HG03095 (cell line): Measurements from ENCODE around the gene ALG6.
"Not testable (repeated sequence)": the region's sequence is repeated elsewhere in the genome, so short reads cannot be mapped to it uniquely, and the experiment has no call there.

Source experiments
- ATAC-seq: cut with Tn5 transposase; IDR thresholded peaks from one replicate; pipeline ENCODE4 v1.9.1; 2021; ENCODE audit warnings: moderate library complexity; ENCODE audit not compliant: unreplicated experiment

The ALG6 gene

GRCh38 chr1:63328122-63328521 is 39.3 kb upstream of the ALG6 start:
- no peak for ATAC-seq

- no peak for ATAC-seq
Observed at GRCh38 chr1:63328781-63329180, 38.6 kb upstream of the ALG6 start.

DNA sequence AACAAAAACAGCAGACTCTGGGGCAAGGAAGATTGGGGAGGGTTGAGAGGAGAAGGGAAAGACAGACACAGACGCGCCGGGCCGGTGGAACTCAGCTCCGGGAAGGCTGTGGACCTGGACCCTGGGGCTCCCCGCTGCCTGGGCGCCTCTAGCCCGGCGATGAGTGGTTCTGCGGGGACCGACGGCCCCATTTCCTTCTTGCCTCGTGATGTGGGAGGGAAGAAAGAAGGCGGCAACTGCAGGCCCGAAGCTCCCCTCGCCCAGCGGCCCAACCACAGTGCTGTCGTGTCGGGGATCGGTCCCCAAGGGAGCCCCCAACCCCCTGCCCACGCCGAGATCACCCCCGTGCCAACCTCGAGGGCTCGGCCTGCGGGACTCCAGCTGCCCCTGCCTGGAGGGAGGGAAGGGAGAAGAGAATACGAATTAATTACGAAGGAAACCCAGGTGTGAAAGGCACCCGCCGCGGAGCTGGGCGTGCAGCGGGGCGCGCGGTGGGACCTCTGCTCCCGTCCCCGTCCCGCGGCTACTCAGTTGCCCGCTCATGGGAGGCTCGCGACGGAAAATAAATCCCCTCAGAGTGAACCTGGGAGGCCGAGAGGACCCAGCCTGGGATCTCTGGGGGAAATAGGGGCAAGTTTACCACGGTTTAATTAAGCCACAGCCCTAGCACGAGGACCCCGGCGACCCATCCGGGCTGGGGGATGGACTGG is 37.7 kb upstream of the ALG6 start:
- ATAC-seq, result no peak

DNA sequence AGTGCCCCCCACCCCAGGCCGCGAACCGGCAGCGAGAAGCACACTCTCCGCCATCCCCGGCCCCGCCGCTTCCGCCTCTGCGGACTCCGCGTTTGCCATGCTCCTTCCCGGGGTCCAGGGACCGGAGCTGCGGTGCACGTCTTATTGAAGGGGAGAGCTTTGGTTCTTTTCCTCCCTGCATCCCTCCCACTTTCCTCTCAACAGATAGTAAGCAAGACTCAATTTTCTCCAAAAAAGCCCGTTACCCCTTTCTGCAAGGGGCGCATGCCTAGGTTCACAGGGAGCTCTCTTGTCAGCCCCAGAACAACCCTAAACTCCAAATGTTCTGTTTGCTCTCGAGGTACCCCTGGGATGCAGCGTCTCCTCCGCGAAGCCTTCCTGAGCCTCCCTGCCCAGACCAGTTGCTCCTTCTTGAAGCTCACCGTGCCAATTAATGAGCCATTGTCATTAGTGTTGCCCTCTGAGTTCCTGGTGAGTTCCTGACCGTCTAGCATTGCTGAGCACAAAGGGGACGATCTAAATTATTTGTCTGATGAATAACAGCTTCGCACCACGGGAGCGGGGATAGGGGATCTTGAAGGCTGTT is 37.0 kb upstream of the ALG6 start:
- ATAC-seq, result no peak

DNA sequence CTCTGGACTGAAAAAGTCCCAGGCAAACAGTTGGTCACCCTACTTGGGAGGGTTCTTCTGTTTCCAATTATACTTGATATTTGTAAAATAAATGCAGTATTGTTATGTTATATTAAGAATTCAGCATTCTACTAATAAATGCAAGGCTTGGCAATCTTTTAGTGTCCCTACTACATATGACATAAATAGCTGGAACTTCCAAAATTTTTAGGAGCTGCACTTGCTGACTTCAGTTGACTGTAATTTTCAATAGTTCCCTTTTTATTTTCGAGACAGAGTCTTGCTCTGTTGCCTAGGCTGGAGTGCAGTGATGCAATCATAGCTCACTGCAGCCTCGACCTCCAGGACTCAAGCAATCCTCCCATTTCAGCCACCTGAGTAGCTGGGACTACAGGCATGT is 25.0 kb upstream of the ALG6 start:
- ATAC-seq, result no peak

DNA sequence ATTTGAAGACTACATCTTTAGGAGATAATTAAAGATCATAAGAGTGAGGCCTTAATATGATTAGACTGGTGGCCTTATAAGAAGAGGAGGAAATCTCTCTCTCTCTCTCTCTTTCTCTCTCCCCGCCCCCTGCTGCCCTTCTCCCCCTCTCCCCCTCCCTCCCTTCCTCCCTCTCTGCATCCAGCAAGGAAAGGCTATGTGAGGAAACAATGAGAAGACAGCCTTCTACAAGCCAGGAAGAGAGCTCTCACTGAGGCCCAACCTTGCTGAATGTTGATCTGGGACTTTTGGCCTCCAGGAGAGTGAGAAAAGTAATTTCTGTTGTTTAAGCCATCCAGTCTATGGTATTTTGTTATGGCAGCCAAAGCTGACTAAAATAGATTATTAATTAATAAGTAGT is 23.5 kb upstream of the ALG6 start:
- no peak for ATAC-seq

- no peak for ATAC-seq
Observed at GRCh38 chr1:63350320-63350719, 17.1 kb upstream of the ALG6 start.

GRCh38 chr1:63352736-63353135 is 14.7 kb upstream of the ALG6 start:
- no peak for ATAC-seq

DNA sequence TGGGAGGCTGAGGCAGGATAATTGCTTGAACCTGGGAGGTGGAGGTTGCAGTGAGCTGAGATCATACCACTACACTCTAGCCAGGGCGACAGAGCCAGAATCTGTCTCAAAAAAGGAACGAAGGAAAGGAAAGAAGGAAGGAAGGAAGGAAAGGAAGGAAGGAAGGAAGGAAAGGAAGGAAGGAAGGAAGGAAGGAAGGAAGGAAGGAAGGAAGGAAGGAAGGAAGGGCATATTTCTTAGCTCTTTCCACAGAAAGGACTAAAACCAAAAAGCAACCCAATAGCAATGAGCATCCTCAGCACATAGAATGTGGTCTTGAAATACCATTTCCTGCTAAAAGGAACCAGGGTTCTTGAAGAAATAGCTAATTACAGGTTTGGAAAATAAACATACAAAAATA is 11.2 kb upstream of the ALG6 start:
- ATAC-seq, result not testable (repeated sequence)

DNA sequence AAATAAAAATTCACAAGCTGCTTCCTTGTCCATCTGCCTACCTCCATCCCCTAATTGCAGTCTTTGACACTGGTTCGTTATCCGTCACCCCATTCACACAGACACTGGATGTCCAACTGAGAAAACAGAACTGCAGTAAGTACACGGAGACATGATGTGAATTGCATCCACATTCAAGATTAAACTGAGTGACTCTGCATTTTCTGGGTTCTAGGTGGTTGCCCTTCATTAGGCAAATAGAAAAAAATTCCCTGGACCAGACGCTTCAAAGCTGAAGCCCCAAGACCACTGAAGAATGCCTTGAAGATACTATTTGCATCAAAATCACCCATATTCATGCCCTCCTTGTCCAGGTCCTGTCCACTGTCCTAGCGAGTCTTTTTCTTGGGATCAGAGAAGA is 7.9 kb upstream of the ALG6 start:
- ATAC-seq, result no peak

DNA sequence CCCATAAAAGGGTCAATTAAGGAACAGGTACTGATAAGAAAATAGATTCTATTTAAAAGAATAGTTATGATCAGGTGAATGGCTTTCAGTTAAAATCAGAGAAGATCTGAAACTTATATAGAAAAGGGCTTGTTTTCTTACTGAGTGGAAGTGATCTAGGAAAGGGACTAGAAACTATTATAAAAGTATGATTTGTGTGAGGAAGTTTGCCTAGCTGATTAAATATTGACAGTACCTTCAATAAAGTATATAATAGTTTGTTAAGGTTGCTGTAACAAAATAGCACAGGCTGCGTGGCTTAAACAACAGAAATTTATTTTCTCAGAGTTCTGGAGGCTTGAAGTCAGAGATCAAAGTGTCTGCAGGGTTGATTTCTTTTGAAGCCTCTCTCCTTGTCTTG is 5.4 kb upstream of the ALG6 start:
- ATAC-seq, result no peak

DNA sequence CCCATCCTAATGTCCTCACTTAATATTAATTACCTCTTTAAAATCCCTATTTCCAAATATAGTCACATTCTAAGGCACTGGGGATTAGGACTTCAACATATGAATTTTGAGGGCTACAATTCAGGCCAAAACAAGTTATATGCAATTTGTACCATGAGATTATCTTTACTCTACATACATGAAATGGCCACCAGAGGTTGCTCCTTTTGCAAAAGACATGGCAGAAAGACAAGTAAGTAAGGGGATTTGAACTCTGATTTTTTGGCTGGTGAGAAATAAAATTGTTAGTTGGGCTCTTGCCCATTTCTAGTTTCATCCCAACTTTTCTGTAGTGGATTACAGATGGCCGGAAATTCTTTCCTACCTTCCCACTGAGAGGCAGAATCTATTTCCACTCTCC is 4.8 kb upstream of the ALG6 start:
- ATAC-seq, result no peak

DNA sequence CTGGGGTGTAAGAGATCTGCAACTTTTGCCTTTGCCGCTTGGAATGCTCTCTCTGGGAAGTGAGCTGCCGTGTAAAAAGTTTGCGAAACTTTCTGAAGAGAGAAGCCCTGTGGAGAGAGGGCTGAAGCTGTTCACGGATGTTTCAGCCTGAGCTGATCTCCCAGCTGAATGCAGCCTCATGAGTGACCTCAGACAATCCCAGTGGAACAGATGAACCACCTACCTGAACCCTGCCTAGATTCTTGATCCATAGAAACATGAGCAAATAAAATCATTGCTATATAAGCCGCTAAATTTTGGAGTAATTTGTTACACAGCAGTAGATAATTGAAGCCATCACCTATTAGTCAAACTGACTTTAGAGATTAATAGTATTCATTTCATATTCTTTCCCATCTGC is 4.4 kb upstream of the ALG6 start:
- ATAC-seq, result no peak

GRCh38 chr1:63366908-63367214 is 566 bp upstream of the ALG6 start:
- no peak for ATAC-seq

GRCh38 chr1:63368131-63368530 is 704 bp downstream of the ALG6 start:
- ATAC-seq, result no peak

DNA sequence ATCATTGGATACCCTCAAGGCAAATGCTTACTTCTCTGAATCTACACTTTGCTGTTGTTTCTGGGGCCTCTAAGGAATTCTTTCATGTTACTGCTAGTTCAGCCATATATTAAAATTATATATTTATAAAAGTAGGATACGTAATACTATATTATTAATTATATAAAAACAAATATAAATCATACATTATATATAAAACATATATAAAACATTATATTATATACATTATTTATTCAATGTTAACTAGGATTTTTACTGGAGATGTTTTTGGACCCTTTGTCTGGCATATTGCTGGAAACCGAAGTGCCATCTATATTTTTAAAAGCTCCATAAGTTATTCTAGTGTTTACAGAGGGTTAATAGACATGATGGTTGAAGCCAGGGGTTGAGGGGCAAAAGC is 12.2 kb downstream of the ALG6 start:
- no peak for ATAC-seq

GRCh38 chr1:63381741-63382140 is 14.3 kb downstream of the ALG6 start:
- no peak for ATAC-seq

DNA sequence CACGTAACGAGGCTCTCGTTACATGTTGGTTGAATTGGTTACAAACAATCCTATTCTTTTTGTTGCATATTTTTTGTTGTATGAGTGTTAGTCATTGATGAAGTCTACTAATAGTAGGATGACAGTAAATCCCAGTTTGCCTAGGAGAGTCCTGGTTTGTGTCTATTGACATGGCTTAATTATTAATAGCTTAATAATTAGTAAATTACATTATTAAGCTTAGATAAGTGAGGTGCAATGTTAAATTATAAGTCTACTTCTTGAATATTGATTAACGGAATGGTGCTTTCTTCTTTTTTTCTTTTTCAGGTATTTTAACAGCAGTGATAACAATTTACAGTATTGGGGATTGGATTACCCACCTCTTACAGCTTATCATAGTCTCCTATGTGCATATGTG is 34.5 kb downstream of the ALG6 start:
- ATAC-seq, result no peak

DNA sequence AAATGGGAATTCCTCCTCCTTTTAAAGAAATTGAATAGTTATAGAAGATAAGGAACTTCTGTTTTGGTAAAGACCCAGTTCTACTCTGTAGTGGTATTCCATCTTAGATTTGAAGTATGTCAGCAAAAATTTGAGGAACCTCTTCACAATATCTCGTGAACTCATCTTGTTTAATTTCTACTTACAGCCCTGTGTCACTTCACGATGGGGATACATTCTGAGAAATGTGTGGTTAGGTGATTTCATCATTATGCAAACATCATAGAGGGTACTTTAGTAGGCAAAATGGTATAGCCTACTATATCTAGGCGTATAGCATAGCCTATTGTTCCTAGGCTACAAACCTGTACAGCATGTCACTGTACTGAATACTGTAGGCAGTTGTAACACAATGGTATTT is 36.0 kb downstream of the ALG6 start:
- no peak for ATAC-seq

DNA sequence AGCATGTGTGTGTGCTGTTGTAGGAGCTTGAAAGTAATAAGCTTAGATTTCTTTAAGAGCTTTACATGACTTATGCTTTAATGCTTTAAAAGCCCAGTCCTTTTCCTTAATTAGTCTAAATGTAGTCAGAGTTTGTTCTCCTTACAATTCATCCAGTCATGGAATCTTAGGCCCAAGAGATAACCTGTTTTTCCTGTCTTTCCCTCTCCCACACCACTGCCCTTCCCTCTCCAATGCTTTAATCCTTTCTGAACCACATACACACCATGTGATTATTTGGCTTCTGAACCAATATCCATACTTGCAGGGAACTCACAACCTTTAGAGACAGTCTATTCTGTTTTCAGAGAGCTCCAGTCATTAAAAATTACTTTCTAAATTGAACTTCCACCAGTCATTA is 37.6 kb downstream of the ALG6 start:
- no peak for ATAC-seq

DNA sequence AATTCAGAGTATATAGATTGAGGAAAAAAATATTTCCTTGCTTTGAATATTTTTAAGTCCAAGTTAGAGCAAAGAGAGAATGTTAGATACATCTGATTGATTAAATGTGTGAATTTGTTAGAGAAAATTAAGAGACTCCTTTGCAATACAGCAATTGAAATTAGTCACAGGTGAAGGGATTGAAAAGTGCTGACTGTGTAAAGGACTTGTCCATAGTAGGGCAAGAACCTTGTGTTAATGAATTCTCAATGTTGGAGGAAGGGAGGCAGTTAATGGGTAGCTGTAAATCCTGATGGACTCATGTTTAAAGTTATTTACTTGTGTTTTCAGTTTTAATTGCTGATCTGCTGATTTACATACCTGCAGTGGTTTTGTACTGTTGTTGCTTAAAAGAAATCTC is 38.6 kb downstream of the ALG6 start:
- no peak for ATAC-seq

GRCh38 chr1:63407002-63407401 is 39.6 kb downstream of the ALG6 start:
- no peak for ATAC-seq

DNA sequence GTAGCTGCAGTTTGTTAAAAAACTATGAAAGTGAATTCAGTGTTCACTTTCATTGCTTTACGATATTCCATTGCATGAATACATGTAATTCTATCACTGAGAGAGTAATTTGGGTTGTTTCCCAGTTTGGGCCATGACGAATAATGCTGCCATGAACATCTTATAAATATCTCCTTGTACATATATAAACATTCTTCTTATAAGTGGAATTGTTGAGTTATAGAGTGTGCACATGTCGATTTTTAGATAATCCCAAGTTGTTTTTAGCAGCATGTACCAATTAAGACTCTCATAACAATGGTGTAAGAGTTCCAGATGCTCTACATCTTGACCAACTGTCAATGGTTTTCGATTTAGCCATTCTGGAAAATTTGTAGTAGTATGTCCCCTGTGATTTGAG is 40.9 kb downstream of the ALG6 start:
- ATAC-seq, result no peak
